Measurements from ENCODE around the gene PCSK1N.

DNA sequence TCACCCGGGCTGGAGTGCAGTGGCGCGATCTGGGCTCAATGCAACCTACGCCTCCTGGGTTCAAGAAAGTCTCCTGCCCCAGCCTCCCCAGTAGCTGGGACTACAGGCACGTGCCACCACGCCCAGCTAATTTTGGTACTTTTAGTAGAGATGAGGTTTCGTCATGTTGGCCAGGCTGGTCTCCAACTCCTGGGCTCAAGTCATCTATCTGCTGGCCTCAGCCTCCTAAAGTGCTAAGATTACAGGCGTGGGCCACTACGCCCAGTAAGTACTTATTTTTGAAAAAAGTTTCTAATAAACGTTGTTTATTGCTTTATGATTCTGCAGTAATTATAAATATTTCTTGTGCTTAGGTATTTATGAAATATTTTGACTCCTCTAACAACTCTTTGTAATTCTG, 4.3 kb upstream of the PCSK1N start:
- TF ChIP-seq, protein P1, sequence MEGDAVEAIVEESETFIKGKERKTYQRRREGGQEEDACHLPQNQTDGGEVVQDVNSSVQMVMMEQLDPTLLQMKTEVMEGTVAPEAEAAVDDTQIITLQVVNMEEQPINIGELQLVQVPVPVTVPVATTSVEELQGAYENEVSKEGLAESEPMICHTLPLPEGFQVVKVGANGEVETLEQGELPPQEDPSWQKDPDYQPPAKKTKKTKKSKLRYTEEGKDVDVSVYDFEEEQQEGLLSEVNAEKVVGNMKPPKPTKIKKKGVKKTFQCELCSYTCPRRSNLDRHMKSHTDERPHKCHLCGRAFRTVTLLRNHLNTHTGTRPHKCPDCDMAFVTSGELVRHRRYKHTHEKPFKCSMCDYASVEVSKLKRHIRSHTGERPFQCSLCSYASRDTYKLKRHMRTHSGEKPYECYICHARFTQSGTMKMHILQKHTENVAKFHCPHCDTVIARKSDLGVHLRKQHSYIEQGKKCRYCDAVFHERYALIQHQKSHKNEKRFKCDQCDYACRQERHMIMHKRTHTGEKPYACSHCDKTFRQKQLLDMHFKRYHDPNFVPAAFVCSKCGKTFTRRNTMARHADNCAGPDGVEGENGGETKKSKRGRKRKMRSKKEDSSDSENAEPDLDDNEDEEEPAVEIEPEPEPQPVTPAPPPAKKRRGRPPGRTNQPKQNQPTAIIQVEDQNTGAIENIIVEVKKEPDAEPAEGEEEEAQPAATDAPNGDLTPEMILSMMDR (conservative IDR thresholded peaks at IDR 0.05; ENCODE audit: low read length), result no peak
- no peak for TF ChIP-seq EZH2phosphoT487 (IDR thresholded peaks at IDR 0.05; ENCODE audit: borderline replicate concordance, low read depth, low read length)
